Stimulated activated CD8-positive, alpha-beta memory T cell treated with anti-CD3 and anti-CD28 coated beads, Interleukin-2, amount 100 ng/mL, for 48 hours (primary cell): Measurements from ENCODE around the gene ENSA.
"Not testable (repeated sequence)": the region's sequence is repeated elsewhere in the genome, so short reads cannot be mapped to it uniquely, and the experiment has no call there.

Source experiments
- DNase-seq, 2 donors: peaks; one replicate each; pipeline ENCODE4 v3.0.0-alpha.2; 2020; ENCODE audit warnings: low read depth in 2 of 2

ENSA gene

DNA sequence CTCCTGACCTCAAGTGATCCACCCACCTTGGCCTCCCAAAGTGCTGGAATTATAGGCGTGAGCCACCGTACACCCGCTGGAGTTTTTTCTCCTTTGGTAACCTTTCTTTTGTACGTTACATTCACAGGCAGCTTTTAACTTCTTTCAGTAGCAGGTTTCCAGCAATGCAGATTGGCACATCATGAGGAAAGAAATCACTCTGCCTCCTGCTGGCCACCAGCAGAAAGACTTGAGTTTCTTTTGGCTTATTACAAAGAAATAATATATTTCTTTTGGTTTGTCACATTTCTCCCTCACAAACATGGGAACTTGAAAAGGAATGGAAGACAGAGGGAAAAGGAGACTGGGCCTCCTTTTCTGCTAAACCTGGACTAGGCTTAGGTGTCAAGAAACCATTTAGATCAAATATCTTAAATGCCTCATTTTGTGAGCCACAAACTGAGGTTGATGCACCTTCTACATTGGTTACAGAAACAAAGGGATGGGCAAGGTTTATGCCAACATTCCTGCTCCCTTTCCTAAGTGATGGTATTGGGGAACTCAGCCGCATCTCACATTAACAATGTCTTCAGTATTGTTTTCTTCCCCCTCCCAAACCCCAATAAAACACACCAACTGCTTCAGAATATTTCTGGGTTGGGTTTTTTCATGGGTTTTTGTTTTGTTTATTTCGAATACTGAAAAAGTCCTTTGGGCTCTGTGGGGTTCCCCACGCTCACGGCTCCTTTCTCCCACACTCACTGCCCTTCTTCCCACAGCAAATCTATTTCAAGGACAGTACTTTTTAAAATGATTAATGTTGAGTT is 7.7 kb downstream of the ENSA start:
- peak in 1 of 2 donors; percentile 32 for DNase-seq

DNA sequence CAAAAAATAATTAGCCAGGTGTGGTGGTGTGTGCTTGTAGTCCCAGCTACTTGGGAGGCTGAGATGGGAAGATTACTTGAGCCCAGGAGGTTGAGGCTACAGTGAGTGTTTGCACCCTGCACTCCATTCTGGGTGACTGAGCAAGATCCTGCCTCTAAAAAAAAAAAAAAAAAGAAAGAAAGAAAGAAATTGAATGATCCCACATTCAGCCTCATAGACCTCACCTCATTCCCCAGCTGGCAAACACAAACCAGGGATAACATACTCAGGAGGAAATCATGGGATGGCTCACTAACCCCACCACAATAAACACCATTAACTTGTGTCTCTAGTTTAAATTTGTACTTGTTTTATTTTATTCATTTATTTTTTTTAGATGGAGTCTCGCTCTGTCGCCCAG is 8.5 kb downstream of the ENSA start:
- DNase-seq, result no peak

DNA sequence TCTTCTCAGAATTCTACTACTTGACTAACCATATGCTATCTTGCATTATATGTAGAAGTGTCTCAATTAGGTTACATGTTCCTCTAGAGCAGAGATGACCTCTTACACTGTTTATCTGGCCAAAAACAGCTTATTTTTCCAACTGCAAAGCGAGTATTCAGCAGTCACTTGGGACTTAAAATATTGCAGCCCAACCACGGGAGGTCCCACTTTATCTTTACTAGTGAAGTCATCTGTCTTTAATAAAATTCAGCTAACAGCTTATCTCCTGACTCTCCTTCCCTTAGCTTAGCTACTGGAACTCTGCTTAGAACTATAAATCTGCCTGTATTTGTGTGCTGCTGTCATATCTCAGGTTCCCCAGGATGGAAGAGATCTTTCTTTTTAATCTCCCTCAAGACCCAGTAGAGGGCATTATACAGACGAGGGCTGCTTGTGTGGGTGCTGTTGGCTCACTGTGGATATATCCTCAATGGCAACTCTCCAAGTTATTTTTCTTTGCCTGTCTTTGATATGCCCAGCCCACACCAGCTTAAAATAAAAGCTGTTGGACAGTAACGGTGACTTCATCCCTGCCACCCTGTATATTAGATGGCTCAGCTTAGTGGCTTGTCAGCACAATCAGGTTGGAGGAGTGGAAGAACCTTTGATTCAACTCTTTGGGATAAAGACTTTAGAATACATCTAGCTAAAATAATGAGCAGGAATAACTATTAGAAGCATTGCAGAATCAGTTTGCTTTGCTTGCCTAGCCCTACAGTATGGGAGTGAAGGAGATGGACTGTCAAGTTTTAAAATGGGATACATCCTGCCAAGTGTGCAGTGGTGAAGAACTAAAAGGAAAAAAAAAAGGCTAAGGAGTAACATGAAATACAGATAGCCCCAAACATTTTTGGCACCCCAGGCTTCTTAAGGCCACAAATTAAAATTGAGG is 9.6 kb downstream of the ENSA start:
- DNase-seq, result no peak

DNA sequence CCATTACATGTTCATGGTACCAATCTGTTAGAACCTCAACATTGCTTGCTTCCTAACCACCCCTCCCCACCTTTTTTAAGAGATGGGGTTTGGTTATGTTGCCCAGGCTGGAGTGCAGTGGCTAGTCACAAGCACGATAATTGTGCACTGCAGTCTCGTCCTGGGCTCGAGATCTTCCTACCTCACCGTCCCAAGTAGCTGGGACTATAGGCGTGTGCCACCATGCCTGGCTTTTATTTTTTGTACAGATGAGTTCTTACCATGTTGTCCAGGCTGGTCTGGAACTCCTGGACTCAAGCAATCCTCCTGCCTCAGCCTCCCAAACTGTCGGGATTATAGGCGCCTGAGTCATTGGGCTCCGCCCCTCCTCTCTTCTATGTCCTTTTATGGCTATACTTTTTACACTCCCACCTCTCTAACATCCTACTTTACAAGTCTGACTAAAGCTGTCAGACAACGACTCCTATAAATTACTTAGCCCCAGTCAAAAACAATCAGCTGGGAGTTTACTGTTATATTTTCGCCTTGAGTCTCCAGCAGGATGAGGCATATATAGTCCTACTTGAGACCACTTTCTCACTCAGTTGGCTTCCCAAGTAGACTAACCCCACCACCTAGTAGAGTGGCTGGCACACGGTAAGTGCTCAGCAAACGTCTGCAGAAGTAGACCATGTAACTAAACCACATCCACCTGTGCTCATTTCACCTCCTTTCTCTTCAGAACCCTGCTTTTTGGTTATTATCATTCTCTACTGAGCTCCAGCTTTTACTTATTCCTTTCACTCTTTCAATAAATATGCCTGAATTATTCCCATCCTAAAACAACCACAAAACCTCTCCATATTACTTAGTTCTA is 13.8 kb downstream of the ENSA start:
- no peak for DNase-seq

DNA sequence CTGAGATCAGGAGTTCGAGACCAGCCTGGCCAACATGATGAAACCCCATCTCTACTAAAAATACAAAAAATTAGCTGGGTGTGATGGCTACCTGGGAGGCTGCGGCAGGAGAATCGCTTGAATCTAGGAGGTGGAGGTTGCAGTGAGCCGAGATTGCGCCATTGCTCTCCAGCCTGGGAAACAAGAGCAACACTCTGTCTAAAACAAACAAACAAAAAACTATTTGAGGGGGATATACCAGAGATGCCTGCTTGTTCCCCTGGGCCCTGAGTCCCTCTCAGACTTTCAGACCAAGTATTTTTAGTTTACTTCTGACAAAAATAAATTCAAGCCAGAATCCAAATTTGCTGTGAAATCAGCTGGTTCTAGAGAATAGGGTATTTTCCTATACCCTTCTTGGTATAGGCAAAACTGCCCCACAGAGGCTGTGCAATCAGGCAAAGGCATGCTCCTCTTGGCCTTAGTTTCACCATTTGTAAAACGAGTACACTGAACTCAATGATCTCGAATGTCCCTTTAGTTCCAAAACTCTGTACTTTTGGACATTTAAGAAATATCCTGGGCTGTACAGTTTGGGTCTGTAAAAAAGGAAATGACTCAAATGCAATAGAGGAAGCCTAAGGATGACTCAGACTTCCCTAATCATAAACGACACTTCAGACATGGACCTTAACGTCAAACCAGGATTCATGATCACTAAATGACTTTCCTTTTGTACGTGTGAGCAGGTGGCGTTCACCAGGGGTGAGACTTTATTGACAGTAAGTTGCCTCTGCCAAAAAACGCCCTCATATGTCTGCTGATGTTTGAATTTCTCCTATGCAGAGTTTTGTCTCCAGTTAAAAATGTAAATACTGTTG is 16.1 kb downstream of the ENSA start:
- DNase-seq, result peak in 1 of 2 donors; percentile 37

DNA sequence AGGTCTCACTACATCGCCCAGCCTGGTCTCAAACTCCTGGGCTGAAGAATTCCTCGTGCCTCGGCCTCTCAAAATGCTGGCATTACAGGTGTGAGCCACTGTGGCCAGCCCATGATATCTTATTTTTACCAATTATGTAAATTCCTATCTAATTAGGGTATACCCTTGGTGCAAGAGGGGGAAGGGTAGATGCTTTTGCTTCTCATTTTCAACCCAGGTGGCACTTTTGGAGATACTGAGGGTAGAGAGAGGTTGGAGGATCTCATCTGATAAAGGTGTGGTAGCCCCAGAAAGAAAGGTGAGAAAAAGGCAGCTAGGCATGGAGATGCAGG is 17.4 kb downstream of the ENSA start:
- DNase-seq, result no peak

DNA sequence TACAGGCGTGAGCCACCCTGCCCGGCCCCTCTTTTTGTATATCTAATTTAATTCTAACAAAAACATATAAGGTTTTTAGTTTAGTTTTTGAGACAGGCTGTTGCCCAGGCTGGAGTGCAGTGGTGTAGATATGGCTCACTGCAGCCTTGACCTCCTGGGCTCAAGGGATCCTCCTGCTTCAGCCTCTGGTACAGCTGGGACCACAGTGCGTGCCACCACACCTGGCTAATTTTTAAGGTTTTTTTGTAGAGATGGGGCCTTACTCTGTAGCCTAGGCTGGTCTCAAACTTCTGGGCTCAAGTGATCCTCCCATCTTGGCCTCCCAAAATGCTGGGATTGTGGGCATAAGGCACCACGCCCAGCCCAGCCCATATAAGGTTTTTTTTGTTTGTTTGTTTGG is 18.8 kb downstream of the ENSA start:
- no peak for DNase-seq

DNA sequence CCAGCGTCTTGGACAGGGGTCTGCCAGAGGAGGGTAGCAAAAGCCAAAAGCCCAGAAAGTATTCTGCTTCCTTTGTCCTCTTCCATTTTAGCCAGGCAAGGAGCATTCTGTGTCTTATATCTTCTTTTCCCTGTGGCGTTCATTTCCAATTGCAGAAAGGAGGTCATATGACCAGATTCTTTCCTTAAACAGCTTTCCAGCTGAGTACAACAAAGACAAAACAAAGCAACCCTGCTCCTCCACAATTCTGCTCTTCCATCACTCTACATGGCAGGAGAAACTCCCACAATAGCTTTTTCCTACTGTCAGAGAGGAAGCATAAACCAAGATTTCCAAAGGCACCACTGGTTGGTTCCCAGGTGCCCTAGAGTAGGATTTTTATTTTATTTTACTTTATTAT is 19.7 kb downstream of the ENSA start:
- DNase-seq, result no peak

DNA sequence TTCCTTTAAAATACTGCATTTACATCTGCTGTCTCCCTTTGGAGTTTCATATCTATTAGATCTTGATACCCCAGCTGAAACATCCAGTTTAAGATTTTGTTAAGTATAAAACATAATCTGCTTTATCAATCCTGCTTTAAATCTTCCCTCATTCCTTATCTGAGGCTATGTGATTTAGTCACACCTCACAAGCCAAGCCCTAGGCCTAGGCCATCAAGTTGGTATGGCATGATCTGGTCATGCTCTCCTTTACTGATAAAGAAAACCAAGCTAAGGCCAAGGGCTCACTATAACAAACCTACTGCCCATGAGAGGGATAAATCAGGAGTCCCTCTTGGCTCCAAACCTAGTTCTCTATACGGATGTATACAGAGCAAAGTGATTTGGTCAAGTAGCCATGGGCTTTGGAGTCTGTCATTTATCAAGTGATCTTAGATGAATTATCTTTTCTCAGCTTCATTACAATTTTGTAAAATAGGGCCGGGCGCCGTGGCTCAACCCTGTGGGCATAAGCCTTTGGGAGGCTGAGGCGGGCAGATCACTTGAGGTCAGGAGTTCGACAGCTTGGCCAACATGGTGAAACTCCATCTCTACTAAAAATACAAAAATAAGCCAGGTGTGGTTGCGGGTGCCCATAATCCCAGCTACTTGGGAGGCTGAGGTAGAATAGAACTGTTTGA is 22.8 kb downstream of the ENSA start:
- no peak for DNase-seq

DNA sequence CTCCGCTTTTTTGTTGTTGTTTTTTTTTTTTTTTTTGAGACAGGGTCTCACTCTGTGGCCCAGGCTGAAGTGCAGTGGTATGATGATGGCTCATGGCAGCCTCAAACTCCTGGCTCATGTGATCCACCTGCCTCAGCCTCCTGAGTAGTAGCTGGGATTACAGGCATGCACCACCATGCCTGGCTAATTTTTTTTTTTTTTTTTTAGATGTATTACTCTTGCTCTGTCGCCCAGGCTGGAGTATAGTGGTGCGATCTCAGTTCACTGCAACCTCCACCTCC is 24.0 kb downstream of the ENSA start:
- DNase-seq, result not testable (repeated sequence)

DNA sequence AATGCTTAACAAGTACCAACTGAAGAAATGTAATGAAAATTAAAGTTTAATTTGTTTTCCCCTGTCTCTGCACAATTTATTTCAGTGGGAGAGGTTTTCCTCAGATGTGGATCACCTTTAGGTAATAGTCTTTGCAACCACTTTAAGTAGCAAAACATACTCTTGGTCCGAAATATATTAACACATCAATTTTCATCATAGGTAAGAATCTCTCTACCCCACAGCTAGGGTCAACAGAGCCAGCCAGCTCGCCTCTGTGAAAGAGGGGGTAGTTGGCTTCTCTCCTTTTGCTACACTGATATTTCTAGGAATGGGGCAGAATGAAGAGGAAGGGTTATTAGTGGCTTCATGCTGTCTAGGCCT is 25.2 kb downstream of the ENSA start:
- DNase-seq, result no peak

DNA sequence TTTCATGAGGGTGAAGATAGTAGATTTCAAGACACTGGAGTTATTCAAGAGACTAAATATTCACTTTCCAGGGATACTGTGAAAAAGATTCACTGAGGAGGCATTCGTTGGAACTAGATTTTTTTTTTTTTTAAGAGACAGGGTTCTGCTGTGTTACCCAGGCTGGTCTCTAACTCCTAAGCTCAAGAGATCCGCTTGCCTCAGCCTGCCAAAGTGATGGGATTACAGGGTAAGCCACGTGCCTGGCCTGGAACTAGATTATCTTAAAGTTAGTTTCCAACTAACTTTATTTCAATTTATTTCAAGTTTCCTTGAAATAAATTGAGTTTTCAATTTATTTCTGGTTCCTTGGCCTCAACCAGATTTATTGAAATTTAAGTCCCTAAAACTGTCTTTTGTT is 25.7 kb downstream of the ENSA start:
- no peak for DNase-seq

DNA sequence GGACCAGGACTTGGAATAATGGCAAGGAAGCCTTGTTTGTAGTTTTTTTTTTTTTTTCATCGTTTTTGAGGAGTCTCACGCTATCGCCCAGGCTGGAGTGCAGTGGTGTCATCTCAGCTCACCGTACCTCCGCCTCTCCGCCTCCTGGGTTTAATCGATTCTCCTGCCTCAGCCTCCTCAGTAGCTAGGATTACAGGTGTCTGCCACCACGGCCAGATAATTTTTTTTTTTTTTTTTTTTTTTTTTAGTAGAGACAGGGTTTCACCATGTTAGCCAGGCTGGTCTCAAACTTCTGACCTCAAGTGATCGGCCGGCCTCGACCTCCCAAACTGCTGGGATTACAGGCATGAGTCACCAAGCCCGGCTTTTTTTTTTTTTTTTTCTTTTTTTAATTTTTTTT is 27.0 kb downstream of the ENSA start:
- DNase-seq, result not testable (repeated sequence)

DNA sequence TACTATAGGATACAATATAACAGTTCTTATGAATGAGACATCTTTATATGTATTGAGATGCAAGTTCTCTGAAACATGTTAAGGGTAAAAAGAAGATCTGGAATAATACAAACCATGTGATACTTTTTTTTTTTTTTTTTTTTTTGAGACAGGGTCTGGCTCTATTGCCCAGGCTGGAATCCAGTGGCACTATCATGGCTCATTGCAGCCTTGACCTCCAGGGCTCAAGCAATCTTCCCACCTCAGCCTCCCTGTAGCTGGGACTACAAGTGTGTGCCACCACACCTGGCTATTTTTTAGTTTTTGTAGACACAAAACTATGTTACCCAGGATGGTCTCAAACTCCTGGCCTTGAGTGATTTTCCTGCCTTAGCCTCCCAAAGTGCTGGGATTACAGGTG is 27.9 kb downstream of the ENSA start:
- no peak for DNase-seq

DNA sequence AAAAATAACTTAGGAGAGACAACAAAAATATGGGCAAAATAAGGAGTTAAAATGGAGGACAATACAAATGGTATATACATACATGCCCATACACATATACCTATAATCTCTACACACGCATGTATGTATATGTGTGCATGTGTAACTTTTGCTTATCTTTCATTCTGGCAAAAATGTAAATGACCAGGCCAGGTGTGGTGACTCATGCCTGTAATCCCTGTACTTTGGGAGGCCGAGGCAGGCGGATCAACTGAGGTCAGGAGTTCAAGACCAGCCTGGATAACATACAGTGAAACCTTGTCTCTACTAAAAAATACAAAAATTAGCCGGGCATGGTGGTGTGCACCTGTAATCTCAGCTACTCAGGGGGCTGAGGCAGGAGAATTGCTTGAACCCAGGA is 31.1 kb downstream of the ENSA start:
- not testable (repeated sequence) for DNase-seq

DNA sequence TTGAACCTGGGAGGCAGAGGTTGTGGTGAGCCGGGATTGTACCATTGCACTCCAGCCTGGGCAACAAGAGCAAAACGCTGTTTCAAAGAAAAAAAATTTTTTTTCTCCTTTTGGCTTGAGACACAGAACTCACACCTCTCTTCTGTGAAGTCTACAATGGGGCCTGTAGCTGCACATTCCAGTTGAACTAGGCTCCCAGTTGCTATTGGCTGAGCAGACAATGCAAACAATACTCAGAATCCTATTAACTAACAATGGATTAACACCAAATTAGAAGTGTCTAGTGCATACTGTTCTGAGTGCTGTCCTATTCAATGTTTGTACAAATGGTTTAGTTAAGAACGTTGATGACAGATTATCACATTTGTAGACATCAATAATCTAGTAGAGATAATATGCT is 32.4 kb downstream of the ENSA start:
- no peak for DNase-seq

DNA sequence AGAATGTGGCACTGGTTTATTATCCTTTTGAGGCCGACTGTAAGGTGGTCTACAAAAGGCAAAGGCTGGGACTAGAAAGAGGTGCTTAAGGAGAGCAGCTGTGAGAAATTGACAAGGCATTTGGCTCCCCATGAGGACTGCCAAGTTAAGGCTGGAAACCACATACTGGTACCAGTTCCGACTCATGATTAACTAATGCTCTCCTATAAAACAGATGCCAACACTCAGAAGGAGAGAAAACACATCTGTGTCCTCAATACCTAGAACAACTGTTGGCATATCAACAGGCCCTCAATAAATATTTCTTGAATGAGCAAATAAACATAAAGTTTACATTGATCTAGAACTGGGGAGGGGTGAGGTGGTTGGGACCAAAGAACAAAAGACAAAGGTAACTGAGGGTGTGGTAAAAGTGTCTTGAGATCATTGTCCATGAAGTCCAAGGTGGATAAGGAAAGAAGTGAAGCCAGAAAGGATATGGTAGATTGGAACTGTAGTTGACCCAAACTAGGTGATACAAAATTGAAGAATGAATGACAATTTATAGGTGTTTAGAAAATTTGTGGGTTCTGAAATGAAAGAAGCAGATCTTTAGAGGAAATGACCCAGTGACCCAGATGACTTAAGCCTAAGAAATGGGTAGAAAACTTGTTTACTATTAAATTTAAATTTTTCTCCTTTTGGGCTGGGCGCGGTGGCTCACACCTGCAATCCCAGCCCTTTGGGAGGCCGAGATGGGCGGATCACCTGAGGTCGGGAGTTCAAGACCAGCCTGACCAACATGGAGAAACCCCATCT is 33.1 kb downstream of the ENSA start:
- DNase-seq, result no peak

DNA sequence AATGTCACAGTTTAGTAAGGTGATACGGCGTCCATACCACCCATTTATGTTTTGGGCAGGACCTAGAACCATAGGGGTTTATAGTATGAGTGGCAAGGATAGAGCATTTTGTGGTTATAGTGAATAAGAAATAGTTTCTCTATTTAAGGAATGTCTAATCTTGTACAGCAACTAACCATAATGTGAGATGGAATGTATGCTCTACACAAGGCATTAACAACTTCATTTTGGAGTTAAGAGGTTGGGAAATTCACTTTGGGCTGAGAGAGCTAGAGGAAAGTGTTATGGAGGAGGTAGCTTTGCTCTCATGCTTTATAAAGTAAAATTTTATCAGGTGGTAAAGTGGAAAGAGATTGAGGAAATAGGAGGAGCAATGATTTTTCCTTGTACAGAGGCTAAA is 47.0 kb downstream of the ENSA start:
- no peak for DNase-seq

DNA sequence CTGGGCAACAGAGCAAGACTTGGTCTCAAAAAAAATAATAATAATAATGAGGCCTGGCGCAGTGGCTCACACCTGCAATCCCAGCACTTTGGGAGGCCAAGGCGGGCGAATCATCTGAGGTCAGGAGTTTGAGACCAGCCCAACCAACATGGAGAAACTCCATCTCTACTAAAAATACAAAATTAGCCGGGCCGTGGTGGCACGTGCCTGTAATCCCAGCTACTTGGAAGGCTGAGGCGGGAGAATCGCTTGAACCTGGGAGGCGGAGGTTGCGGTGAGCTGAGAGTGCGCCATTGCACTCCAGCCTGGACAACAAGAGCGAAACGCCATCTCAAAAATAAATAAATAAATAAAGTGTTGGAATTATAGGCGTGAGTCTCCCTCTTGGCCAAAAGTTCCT is 47.5 kb downstream of the ENSA start:
- DNase-seq, result not testable (repeated sequence)

DNA sequence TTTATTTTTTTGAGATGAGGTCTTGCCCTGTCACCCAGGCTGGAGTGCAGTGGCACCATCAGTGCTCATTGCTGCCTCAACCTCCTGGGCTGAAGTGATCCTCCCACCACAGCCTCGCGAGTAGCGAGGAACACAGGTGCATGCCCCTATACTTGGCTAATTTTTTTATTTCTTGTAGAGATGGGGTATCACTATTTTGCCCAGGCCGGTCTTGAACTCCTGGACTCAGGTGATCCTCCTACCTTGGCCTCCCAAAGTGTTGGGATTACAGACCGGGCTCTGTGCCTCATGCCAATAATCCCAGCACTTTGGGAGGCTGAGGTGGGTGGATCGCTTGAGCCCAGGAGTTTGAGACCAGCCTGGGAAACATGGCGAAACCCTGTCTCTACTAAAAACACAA is 48.0 kb downstream of the ENSA start:
- not testable (repeated sequence) for DNase-seq
